ENCODE results near the gene BLVRB. TPM values are rescaled to one million over a fixed set of nuclear protein-coding genes. Genes with fewer than 3 reads are reported as not detected.

The BLVRB gene
- total and polyA plus RNA-seq, 10 of the 15 experiments (the other 5 are each of a cell fraction or from before 2014, with no cell fraction given) = 6.3 to 53.3 (median 27.8) TPM

DNA sequence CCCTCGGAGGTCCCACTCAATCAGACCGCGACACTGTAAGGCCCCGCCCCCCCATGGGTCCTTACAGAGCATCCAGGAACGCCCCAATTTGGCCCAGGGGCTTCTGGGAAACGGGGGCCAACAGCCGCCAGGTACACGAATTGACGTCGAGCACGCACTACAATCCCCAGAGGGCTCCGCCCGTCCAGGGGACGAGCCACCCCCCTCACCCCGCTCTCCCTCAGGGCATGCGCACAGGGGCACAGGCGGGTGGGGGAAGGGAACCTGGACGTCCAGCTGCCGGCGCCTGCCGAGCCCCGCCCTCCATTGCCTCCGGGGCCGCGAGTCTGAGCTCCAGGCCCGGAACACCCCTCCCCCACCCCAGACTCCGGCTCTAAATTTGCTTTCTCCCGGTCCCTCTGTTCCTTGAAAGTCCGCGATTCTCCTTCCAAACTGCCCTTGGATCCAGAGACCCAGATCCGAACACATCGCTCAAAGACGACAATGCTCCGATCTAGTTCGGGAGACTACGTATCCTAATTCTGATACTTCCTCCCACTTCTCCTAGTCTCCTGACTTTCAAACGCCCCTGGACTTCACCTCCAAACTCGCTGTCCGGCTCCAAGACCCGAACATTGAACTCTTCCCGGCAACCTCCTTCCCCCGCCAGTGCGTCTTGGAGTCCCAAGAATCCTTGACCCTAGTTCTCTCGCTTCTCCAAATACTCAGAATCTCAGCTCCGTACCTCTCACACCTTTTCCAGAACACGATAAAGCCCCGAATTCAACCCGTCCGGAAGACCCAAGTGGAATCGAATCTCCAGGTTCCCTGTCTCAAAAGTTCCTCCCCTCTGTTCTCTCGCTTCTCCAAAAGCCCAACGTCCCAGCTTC, 22.2 kb downstream of the BLVRB start (continued):
- TF ChIP-seq, protein P1, sequence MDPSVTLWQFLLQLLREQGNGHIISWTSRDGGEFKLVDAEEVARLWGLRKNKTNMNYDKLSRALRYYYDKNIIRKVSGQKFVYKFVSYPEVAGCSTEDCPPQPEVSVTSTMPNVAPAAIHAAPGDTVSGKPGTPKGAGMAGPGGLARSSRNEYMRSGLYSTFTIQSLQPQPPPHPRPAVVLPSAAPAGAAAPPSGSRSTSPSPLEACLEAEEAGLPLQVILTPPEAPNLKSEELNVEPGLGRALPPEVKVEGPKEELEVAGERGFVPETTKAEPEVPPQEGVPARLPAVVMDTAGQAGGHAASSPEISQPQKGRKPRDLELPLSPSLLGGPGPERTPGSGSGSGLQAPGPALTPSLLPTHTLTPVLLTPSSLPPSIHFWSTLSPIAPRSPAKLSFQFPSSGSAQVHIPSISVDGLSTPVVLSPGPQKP (IDR thresholded peaks at IDR 0.05; ENCODE audit: low read depth, low read length) = no peak
- TF ChIP-seq TCF7 (IDR thresholded peaks at IDR 0.05; ENCODE audit: borderline replicate concordance) (no peak), BRCA1 (IDR thresholded peaks at IDR 0.05; ENCODE audit: low read depth, low read length) (no peak), NR2C1 (IDR thresholded peaks at IDR 0.05) (peak; percentile 77), IKZF1 (conservative IDR thresholded peaks at IDR 0.05) (peak; percentile 95), POLR2AphosphoS5 (IDR thresholded peaks at IDR 0.05; ENCODE audit: low read length) (peak; percentile 45; the same call in 1 of the 2 replicates), HDAC2 (IDR thresholded peaks at IDR 0.05) (no peak), GATAD2B (conservative IDR thresholded peaks at IDR 0.05; ENCODE audit: low read depth) (0 out of 2 replicates have a peak, but pooled peaks have one; percentile 11), NFIC (IDR thresholded peaks at IDR 0.05; ENCODE audit: low read depth, low read length) (no peak), CHD1 (IDR thresholded peaks at IDR 0.05; ENCODE audit: low read depth, low read length) (no peak), ZNF207 (IDR thresholded peaks at IDR 0.05; ENCODE audit: borderline replicate concordance) (peak; percentile 24; the same call in 1 of the 2 replicates), ZNF24 (IDR thresholded peaks at IDR 0.05) (no peak), JUND (IDR thresholded peaks at IDR 0.05; ENCODE audit: low read depth, low read length) (no peak), KLF5 (IDR thresholded peaks at IDR 0.05; ENCODE audit: partially characterized antibody) (no peak), CBX5 (IDR thresholded peaks at IDR 0.05; ENCODE audit: low read depth) (no peak; the same call in 1 of the 2 replicates), TCF12 (IDR thresholded peaks at IDR 0.05; ENCODE audit: low read depth, low read length) (peak; percentile 98), EZH2 (IDR thresholded peaks at IDR 0.05; ENCODE audit: borderline replicate concordance, control insufficient read depth, low read depth, low read length) (no peak), TARDBP (IDR thresholded peaks at IDR 0.05; ENCODE audit: borderline replicate concordance) (peak; percentile 89; the same call in 1 of the 2 replicates), SIX5 (IDR thresholded peaks at IDR 0.05; ENCODE audit: low read depth, low read length, severe bottlenecking) (peak; percentile 89), ZSCAN29 (IDR thresholded peaks at IDR 0.05) (no peak), CBX3 (IDR thresholded peaks at IDR 0.05; ENCODE audit: borderline replicate concordance, low read depth) (no peak), EP300 (IDR thresholded peaks at IDR 0.05; ENCODE audit: borderline replicate concordance in 1 of 2, control insufficient read depth in 1 of 2, low read depth in 2 of 2, low read length in 2 of 2) (0 out of 4 replicates have a peak, but pooled peaks of 1 of the 2 experiments have one; percentile 44), ETV6 (conservative IDR thresholded peaks at IDR 0.05 in 1 of 2, IDR thresholded peaks at IDR 0.05 in 1 of 2; ENCODE audit: borderline replicate concordance in 1 of 2, low read depth in 1 of 2) (no peak)
- TF ChIP-seq, protein P2, sequence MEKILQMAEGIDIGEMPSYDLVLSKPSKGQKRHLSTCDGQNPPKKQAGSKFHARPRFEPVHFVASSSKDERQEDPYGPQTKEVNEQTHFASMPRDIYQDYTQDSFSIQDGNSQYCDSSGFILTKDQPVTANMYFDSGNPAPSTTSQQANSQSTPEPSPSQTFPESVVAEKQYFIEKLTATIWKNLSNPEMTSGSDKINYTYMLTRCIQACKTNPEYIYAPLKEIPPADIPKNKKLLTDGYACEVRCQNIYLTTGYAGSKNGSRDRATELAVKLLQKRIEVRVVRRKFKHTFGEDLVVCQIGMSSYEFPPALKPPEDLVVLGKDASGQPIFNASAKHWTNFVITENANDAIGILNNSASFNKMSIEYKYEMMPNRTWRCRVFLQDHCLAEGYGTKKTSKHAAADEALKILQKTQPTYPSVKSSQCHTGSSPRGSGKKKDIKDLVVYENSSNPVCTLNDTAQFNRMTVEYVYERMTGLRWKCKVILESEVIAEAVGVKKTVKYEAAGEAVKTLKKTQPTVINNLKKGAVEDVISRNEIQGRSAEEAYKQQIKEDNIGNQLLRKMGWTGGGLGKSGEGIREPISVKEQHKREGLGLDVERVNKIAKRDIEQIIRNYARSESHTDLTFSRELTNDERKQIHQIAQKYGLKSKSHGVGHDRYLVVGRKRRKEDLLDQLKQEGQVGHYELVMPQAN (conservative IDR thresholded peaks at IDR 0.05) = peak; percentile 62; the same call in 1 of the 2 replicates
- TF ChIP-seq, protein P3, sequence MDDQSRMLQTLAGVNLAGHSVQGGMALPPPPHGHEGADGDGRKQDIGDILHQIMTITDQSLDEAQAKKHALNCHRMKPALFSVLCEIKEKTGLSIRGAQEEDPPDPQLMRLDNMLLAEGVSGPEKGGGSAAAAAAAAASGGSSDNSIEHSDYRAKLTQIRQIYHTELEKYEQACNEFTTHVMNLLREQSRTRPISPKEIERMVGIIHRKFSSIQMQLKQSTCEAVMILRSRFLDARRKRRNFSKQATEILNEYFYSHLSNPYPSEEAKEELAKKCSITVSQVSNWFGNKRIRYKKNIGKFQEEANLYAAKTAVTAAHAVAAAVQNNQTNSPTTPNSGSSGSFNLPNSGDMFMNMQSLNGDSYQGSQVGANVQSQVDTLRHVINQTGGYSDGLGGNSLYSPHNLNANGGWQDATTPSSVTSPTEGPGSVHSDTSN (IDR thresholded peaks at IDR 0.05; ENCODE audit: insufficient replicate concordance, low read depth, low read length) = peak; percentile 24
- TF ChIP-seq, protein P4, sequence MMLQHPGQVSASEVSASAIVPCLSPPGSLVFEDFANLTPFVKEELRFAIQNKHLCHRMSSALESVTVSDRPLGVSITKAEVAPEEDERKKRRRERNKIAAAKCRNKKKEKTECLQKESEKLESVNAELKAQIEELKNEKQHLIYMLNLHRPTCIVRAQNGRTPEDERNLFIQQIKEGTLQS (IDR thresholded peaks at IDR 0.05; ENCODE audit: borderline replicate concordance, extremely low read depth, low read depth, low read length) = no peak

Data from GM12878 (cell line).